Measurements from ENCODE around the gene CCR5.

Gene CCR5

GRCh38 chr3:46405301-46406019 lies 34.7 kb downstream of the CCR5 start:
- no peak for TF ChIP-seq CTCF (IDR thresholded peaks at IDR 0.05; ENCODE audit: insufficient read depth, missing control alignments)
- FAIRE-seq: no peak
- DNase-seq (ENCODE audit: insufficient read length, low spot score): no peak

DNA sequence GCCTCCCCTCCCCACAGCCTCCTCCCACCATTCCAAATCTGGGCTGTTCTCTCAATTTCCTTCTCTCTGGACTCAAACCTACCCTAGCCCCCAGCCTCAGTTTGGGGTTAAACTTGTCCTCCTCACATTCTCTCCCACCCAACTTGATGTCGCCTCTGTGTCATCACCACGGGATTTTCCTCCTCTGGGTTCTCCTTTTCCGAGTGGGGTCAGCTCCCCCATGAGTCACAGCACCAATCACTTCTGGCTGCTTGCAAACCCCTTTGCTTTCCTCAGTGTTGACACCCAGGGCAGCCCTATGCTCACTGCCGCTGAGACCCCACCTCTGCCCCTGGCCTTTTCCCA lies 35.7 kb downstream of the CCR5 start:
- DNase-seq (ENCODE audit: insufficient read length, low spot score): no peak
- no peak for FAIRE-seq
- no peak for TF ChIP-seq CTCF (IDR thresholded peaks at IDR 0.05; ENCODE audit: insufficient read depth, missing control alignments)

DNA sequence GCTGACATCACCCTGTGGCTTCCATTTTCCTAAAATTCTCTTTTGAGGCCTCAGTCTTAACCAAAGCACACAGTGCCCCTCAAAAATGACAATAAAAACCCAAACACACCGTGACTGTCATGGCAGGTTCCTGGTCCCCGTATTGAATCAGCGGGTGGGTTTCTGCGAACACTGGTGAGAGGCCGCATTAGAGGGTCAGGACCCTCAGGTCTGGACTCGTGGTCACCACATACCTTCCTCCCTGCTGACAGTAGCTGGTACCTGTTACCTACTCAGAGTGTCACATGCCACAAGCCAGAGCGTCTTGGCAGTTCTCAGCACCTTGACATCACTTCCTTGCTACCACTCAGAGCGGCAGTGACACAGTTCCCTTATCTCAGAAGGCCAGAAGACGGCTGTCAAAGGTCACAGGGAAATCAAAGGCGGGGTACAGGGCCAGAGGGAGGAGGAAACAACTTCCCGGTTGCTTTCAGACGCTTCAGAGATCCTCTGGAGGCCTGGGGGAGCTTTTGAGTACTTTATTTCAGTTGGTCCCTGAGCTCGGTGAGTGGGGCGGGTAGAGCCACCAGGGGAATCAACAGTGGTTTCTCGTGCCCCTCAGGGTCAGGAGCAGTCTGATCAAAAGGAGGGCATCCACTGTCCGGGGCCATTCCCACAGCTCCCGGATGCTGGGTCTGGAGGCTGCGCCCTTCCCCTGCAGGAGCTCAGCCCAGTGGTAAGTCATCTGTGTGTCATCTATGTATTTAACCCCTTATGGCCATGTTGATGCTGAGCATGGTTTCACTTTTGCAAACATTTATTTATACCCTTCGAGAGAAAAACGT lies 36.3 kb downstream of the CCR5 start, which contains the start of the genes CCR5AS and CCRL2:
CCR5AS (minus strand) TSS at position 279 of the 824 bp plus-strand sequence.
CCRL2 (plus strand) TSS at position 472 of the 824 bp plus-strand sequence. CDS start 821 bp downstream, outside the sequence.
- FAIRE-seq (no peak), DNase-seq (ENCODE audit: insufficient read length, low spot score) (no peak)
- no peak for TF ChIP-seq CTCF (IDR thresholded peaks at IDR 0.05; ENCODE audit: insufficient read depth, missing control alignments)

DNA sequence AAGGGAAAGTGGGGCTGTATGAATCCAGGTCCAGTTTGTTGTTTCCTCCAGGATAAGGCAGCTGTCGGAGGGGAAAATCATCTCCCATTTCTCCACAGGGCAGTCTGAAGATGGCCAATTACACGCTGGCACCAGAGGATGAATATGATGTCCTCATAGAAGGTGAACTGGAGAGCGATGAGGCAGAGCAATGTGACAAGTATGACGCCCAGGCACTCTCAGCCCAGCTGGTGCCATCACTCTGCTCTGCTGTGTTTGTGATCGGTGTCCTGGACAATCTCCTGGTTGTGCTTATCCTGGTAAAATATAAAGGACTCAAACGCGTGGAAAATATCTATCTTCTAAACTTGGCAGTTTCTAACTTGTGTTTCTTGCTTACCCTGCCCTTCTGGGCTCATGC lies 37.2 kb downstream of the CCR5 start:
- DNase-seq (ENCODE audit: insufficient read length, low spot score) (no peak), FAIRE-seq (no peak)
- TF ChIP-seq CTCF (IDR thresholded peaks at IDR 0.05; ENCODE audit: insufficient read depth, missing control alignments): no peak

GRCh38 chr3:46408853-46409252 lies 38.1 kb downstream of the CCR5 start:
- FAIRE-seq: no peak
- no peak for DNase-seq (ENCODE audit: insufficient read length, low spot score)
- no peak for TF ChIP-seq CTCF (IDR thresholded peaks at IDR 0.05; ENCODE audit: insufficient read depth, missing control alignments)

DNA sequence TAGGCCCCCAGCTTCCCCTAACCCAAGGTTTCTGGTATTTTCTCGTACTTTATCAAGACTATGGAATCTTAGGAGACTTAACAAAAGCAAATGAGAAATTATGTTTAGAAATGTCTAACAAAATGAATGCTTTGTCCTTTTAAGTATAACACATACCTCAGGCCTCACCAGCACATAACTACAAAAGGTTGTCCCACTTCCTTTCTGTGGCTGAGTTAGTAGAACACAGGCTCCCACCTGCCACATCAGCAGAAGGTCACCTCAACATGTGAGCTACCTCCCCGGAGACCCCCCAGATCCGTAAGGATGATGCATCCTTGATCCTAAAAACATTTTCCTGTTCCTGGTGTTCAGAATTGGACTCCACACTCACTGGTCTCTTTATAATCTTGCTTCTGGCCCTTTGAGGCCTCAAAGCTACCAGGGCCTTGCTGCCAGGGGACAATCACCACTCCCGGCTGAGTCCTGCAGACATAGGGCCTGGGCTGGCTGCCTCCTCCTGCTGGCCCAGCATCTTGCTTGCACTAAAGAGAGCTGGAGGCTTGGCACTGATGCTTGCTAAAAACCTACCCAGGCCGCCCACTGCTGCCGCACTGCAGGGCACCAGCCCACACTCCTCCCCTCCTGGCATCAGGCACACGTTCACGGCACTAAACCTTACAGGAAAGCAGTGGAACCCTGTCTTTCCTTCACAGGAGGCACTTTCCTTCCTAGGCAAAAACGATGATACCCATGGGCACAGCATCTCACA lies 39.2 kb downstream of the CCR5 start:
- TF ChIP-seq CTCF (IDR thresholded peaks at IDR 0.05; ENCODE audit: insufficient read depth, missing control alignments): no peak
- no peak for FAIRE-seq
- no peak for DNase-seq (ENCODE audit: insufficient read length, low spot score)
